ENCODE data around the gene SAMMSON.

SAMMSON gene

GRCh38 chr3:70114431-70114830 is 114.9 kb downstream of the SAMMSON start:
- no peak for DNase-seq (ENCODE audit: low read depth)
- no peak overlapping the region for H3K4me3 ChIP-seq (ENCODE audit: low read depth, low read length)
- no peak for TF ChIP-seq CTCF (IDR thresholded peaks at IDR 0.05; ENCODE audit: control insufficient read depth, extremely low read depth, insufficient read depth)

- TF ChIP-seq CTCF (IDR thresholded peaks at IDR 0.05; ENCODE audit: control insufficient read depth, extremely low read depth, insufficient read depth), result no peak
- no peak for DNase-seq (ENCODE audit: low read depth)
- H3K4me3 ChIP-seq (ENCODE audit: low read depth, low read length), result no peak overlapping the region
Measured at GRCh38 chr3:70119879-70120278, 120.3 kb downstream of the SAMMSON start.
